ENCODE results near the gene MYBBP1A.
"Not testable (repeated sequence)": the region's sequence is repeated elsewhere in the genome, so short reads cannot be mapped to it uniquely, and the experiment has no call there.

The MYBBP1A gene

GRCh38 chr17:4592240-4593005 is 37.2 kb upstream of the MYBBP1A start:
- no peak overlapping the region for H3K4me3 ChIP-seq (ENCODE audit: low read depth, low read length)
- TF ChIP-seq, protein P1, sequence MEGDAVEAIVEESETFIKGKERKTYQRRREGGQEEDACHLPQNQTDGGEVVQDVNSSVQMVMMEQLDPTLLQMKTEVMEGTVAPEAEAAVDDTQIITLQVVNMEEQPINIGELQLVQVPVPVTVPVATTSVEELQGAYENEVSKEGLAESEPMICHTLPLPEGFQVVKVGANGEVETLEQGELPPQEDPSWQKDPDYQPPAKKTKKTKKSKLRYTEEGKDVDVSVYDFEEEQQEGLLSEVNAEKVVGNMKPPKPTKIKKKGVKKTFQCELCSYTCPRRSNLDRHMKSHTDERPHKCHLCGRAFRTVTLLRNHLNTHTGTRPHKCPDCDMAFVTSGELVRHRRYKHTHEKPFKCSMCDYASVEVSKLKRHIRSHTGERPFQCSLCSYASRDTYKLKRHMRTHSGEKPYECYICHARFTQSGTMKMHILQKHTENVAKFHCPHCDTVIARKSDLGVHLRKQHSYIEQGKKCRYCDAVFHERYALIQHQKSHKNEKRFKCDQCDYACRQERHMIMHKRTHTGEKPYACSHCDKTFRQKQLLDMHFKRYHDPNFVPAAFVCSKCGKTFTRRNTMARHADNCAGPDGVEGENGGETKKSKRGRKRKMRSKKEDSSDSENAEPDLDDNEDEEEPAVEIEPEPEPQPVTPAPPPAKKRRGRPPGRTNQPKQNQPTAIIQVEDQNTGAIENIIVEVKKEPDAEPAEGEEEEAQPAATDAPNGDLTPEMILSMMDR (IDR thresholded peaks at IDR 0.05; ENCODE audit: borderline replicate concordance, insufficient read depth, low read depth, low read length) = no peak

- no peak overlapping the region for H3K4me3 ChIP-seq (ENCODE audit: low read depth, low read length)
- TF ChIP-seq, protein P1 (IDR thresholded peaks at IDR 0.05; ENCODE audit: borderline replicate concordance, insufficient read depth, low read depth, low read length) = no peak
These were observed 36.3 kb upstream of the MYBBP1A start for GRCh38 chr17:4591529-4591928.

DNA sequence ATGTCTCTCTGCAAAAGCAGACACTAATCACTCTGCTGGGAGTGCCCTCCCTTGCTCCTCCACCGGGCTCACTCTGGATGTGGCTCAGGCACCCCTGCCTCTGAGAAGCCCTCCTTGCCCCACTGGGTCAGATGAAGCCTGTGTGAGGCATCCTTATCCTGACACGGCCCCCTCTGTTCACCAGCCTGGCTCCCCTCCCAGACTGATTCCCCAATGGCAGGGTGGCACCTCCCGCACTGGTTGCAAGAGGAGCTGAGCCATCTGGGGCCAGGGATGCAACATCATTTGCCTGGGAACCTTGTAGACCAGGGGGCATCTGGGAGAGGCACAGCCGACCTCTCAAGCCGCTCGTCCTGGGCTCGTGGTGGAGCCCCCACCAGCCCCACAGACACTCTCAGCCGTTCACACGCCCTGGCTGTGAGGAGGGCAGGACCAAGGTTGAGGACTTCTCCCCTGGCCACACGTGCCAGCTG is 35.8 kb upstream of the MYBBP1A start:
- TF ChIP-seq, protein P1 (IDR thresholded peaks at IDR 0.05; ENCODE audit: borderline replicate concordance, insufficient read depth, low read depth, low read length) = no peak
- no peak overlapping the region for H3K4me3 ChIP-seq (ENCODE audit: low read depth, low read length)

GRCh38 chr17:4590042-4590441 is 34.9 kb upstream of the MYBBP1A start:
- not testable (repeated sequence) for H3K4me3 ChIP-seq (ENCODE audit: low read depth, low read length)

DNA sequence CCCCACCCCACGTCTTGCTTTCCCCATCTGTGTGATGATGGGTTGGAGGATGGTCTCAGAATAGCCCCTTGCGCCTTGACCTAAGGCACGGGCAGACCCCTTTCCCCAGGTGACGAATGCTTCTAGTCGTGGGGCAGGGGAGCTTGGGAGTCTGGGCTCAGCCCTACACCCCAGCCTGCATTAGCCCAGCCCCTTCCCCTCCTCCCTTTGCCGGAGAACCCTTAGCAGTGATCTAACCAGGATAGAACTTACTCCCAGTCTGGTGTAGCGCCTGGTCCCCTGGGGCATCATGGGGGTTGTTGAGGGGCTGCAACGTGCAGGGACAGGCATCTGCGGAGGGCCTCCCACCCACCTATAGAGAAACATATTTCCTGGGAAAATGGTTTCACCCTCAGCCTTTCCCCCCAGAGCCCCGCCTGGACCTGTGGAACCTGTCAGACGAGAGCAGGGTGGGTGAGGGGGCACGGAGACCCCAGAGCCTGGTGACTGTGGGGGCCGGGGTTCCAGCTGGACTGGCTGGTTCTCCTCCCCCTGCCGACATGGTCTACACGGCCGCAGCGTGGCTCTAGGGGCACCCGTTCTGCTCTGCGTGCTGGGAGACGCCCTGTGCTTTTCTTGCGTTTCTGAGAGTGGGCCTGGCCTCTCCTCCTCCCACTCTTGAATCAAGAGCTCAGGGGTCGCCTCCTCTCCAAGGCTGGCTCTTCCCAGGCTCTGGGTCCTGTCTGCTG is 33.9 kb upstream of the MYBBP1A start:
- TF ChIP-seq, protein P1 (IDR thresholded peaks at IDR 0.05; ENCODE audit: borderline replicate concordance, insufficient read depth, low read depth, low read length) = no peak
- H3K4me3 ChIP-seq (ENCODE audit: low read depth, low read length) = no peak overlapping the region

DNA sequence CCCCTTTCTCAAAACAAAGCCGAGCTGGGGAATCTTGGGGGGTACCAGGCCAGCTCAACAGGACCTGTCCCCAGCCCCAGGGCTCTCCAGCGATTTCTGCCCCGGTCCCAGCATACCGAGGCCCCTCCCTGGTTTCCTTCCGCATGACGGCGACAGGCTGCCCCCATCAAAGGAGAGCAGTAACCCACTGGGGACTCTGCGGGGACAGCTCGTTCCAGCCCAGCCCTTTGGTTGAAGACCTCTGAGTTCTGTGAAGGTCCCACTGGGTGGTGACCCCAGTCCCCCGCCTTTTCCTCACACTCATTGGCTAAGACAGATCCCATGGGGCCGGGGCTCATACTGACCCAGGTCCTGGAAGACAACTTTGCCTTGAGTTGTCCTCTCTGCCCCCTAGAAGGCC is 33.2 kb upstream of the MYBBP1A start:
- H3K4me3 ChIP-seq (ENCODE audit: low read depth, low read length) = no peak overlapping the region
- TF ChIP-seq, protein P1 (IDR thresholded peaks at IDR 0.05; ENCODE audit: borderline replicate concordance, insufficient read depth, low read depth, low read length) = no peak

DNA sequence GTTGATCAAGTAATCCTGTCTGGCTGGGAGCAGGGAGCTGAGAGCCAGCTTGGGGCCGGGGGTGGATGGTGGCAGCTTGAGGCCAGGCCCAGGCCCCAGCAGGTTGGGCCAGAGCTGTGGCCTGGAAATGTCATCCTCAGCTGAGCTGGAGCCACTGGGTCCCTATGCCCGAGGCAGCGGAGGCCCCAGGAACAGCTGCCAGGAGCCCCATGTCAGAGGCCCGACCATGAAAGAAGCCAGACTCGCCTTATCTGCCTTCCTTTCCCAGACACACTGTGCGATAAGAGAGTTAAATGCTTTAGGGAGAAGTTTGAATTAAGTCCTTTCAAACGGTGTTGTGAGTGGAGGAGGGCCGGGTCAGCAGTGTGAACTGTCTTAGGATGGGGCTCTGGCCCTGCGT is 32.6 kb upstream of the MYBBP1A start:
- no peak overlapping the region for H3K4me3 ChIP-seq (ENCODE audit: low read depth, low read length)
- TF ChIP-seq, protein P1 (IDR thresholded peaks at IDR 0.05; ENCODE audit: borderline replicate concordance, insufficient read depth, low read depth, low read length) = no peak

Measured in GM12875 (cell line).